HCT116 (cell line): Measurements from ENCODE around the gene TMEM132C. TPM values are rescaled to one million over a fixed set of nuclear protein-coding genes. Genes with fewer than 3 reads are reported as not detected.

Experiments
- ATAC-seq: fragments of 200-7000 bp; cut with Tn5 transposase; 2 replicates; pipeline ENCODE4 v1.9.1; 2020; ENCODE audit warnings: mild to moderate bottlenecking, moderate library complexity
- BruUV-seq: library from RNA; stranded (reverse); fragments of 400-500 nt; replicated peaks from 2 replicates; lab custom pipeline; 2021; lab: Mats Ljungman, UMichigan
- CTCF ChIA-PET: fragments of 300-600 bp; sonication (Branson Sonifier 250); formaldehyde crosslinking; loops from one replicate; lab custom pipeline; 2021; ENCODE audit warnings: antibody characterized with exemption; lab: Charles Lee
- POLR2A ChIA-PET: fragments of 300-600, 350-600 bp; sonication (Branson Sonifier 250); formaldehyde crosslinking; loops from one replicate; lab custom pipeline; 2021; ENCODE audit warnings: antibody characterized with exemption; lab: Charles Lee
- RAD21 ChIA-PET, 2 experiments: fragments of 300-600 bp; sonication (Branson Sonifier 250); formaldehyde crosslinking; loops; one replicate each; lab custom pipeline; 2023; ENCODE audit warnings: low total read pairs in 2 of 2; ENCODE audit not compliant: uncharacterized antibody in 2 of 2, unreplicated experiment in 2 of 2, low non-redundant PET in 1 of 2; lab: Charles Lee
- DNase-seq: peaks from one replicate; pipeline ENCODE4 v3.0.0-alpha.2; 2010; ENCODE audit warnings: low read depth, low spot score
- H2AFZ ChIP-seq: fragments of 200-600 bp; shearing (Covaris generic), sonication (generic); 2 replicates; pipeline ENCODE4 v1.6.1; 2017; ENCODE audit warnings: low read depth, mixed run types, mixed read lengths, antibody characterized with exemption, low read length; ENCODE audit not compliant: poor library complexity, severe bottlenecking
- H3K27ac ChIP-seq: 2 replicates; pipeline ENCODE4 v1.5.1; 2012; ENCODE audit warnings: low read depth, low read length
- H3K27me3 ChIP-seq: fragments of 200-600 bp; sonication (generic); 2 replicates; pipeline ENCODE4 v1.6.1; 2016; ENCODE audit warnings: mixed run types, low read length, mixed read lengths; ENCODE audit not compliant: insufficient read depth
- H3K36me3 ChIP-seq, 2 experiments: fragments of 200-500 bp in 1 of 2; fragments of 200-600 bp in 1 of 2; sonication (Bioruptor generic) in 1 of 2; sonication (generic) in 1 of 2; 2 replicates each; pipeline versions ENCODE4 v1.5.1 to v1.6.1; 2014 to 2016; ENCODE audit warnings: low read length in 2 of 2, inconsistent platforms in 1 of 2, mixed read lengths in 1 of 2, mixed run types in 1 of 2; ENCODE audit not compliant: insufficient read depth in 2 of 2, control insufficient read depth in 1 of 2
- H3K4me1 ChIP-seq, 2 experiments: fragments of 200-600 bp in 1 of 2; sonication (generic) in 1 of 2; 2 replicates each; pipeline versions ENCODE4 v1.5.1 to v1.6.1; 2012 to 2017; ENCODE audit warnings: low read length in 2 of 2, inconsistent platforms in 1 of 2, mild to moderate bottlenecking in 1 of 2, mixed read lengths in 1 of 2, mixed run types in 1 of 2, moderate library complexity in 1 of 2; ENCODE audit not compliant: insufficient read depth in 2 of 2, control insufficient read depth in 1 of 2
- H3K4me2 ChIP-seq: fragments of 200-600 bp; sonication (generic); 2 replicates; pipeline ENCODE4 v1.6.1; 2017; ENCODE audit warnings: mixed run types, low read length, mixed read lengths
- H3K4me3 ChIP-seq, 2 experiments: fragments of 200-600 bp in 1 of 2; sonication (generic) in 1 of 2; replicated peaks in 1 of 2; 2 replicates each; pipeline ENCODE4 v1.5.1; 2011 to 2016; ENCODE audit warnings: low read length in 2 of 2, control low read depth in 1 of 2, low read depth in 1 of 2, mild to moderate bottlenecking in 1 of 2, mixed read lengths in 1 of 2, mixed run types in 1 of 2
- H3K79me2 ChIP-seq: fragments of 200-600 bp; sonication (generic); 2 replicates; pipeline ENCODE4 v1.6.1; 2017; ENCODE audit warnings: mild to moderate bottlenecking, mixed run types, low read length, moderate library complexity, mixed read lengths; ENCODE audit not compliant: insufficient read depth
- H3K9ac ChIP-seq: fragments of 200-600 bp; sonication (generic); 2 replicates; pipeline ENCODE4 v1.6.1; 2016; ENCODE audit warnings: low read length, mixed read lengths
- H3K9me2 ChIP-seq: fragments of 200-600 bp; sonication (generic), shearing (Covaris generic); 2 replicates; pipeline ENCODE4 v1.6.1; 2017; ENCODE audit warnings: mixed run types, mild to moderate bottlenecking, moderate library complexity; ENCODE audit not compliant: insufficient read depth
- H3K9me3 ChIP-seq, 2 experiments: fragments of 200-500 bp in 1 of 2; fragments of 200-600 bp in 1 of 2; sonication (Bioruptor generic) in 1 of 2; sonication (generic) in 1 of 2; 2 replicates each; pipeline ENCODE4 v1.6.1; 2014 to 2017; ENCODE audit warnings: low read length in 2 of 2, mixed read lengths in 2 of 2, inconsistent platforms in 1 of 2, low read depth in 1 of 2, mild to moderate bottlenecking in 1 of 2, mixed run types in 1 of 2, moderate library complexity in 1 of 2; ENCODE audit not compliant: control insufficient read depth in 1 of 2, insufficient read depth in 1 of 2
- H4K20me1 ChIP-seq: fragments of 200-600 bp; sonication (generic), shearing (Covaris generic); 2 replicates; pipeline ENCODE4 v1.6.1; 2017; ENCODE audit warnings: mixed run types, mild to moderate bottlenecking, moderate library complexity; ENCODE audit not compliant: insufficient read depth
- CBX3 ChIP-seq: IDR thresholded peaks from 2 replicates; pipeline ENCODE4 v1.6.1; 2012; ENCODE audit warnings: low read depth
- CEBPB ChIP-seq: IDR thresholded peaks from 2 replicates; pipeline ENCODE4 v1.6.1; 2012; ENCODE audit warnings: low read depth
- CTCF ChIP-seq, 3 experiments: fragments of 200-600 bp in 1 of 3; sonication (generic) in 1 of 3; IDR thresholded peaks in 2 of 3; conservative IDR thresholded peaks in 1 of 3; 2 replicates each; pipeline ENCODE4 v1.5.1; 2012 to 2017; ENCODE audit warnings: low read depth in 2 of 3, low read length in 2 of 3, antibody characterized with exemption in 1 of 3, borderline replicate concordance in 1 of 3, control low read depth in 1 of 3, mild to moderate bottlenecking in 1 of 3, mixed read lengths in 1 of 3, mixed run types in 1 of 3, moderate library complexity in 1 of 3; ENCODE audit not compliant: insufficient read depth in 1 of 3
- ELF1 ChIP-seq: IDR thresholded peaks from 2 replicates; pipeline ENCODE4 v1.6.1; 2012; ENCODE audit warnings: low read depth, borderline replicate concordance
- EZH2phosphoT487 ChIP-seq: fragments of 200-600 bp; IDR thresholded peaks from 2 replicates; pipeline ENCODE4 v1.6.1; 2018; ENCODE audit warnings: antibody characterized with exemption, borderline replicate concordance
- JUND ChIP-seq: IDR thresholded peaks from 2 replicates; pipeline ENCODE4 v1.6.1; 2012
- POLR2A ChIP-seq: IDR thresholded peaks from 2 replicates; pipeline ENCODE4 v1.7.0; 2011; ENCODE audit warnings: borderline replicate concordance; ENCODE audit not compliant: insufficient read depth, insufficient read length; ENCODE audit errors: extremely low read depth
- POLR2AphosphoS5 ChIP-seq: IDR thresholded peaks from 2 replicates; pipeline ENCODE4 v1.6.1; 2011; ENCODE audit warnings: mild to moderate bottlenecking, low read depth, low read length, moderate library complexity
- SIN3A ChIP-seq: IDR thresholded peaks from 2 replicates; pipeline ENCODE4 v1.6.1; 2012; ENCODE audit warnings: low read depth
- SRF ChIP-seq: IDR thresholded peaks from 2 replicates; pipeline ENCODE4 v1.6.1; 2012; ENCODE audit warnings: low read depth
- YY1 ChIP-seq: IDR thresholded peaks from 2 replicates; pipeline ENCODE4 v1.6.1; 2011; ENCODE audit warnings: low read length, low read depth, moderate library complexity, mild to moderate bottlenecking; ENCODE audit not compliant: insufficient replicate concordance; ENCODE audit errors: extremely low read depth
- ZNF274 ChIP-seq: fragments of 200-500 bp; sonication (Bioruptor generic); IDR thresholded peaks from 2 replicates; pipeline ENCODE4 v1.6.1; 2014; ENCODE audit warnings: mild to moderate bottlenecking, low read depth, low read length, inconsistent platforms
- intact Hi-C: fragments of 100-400 bp; cut with micrococcal nuclease; formaldehyde crosslinking; loops from 2 replicates; pipeline ENCODE4 v1.10.0; 2022
- total RNA-seq: library from RNA; stranded (reverse); gene quantifications from one replicate; pipeline ENCODE4 v1.2.1, GENCODE V29; 2021; ENCODE audit not compliant: unreplicated experiment
- TF ChIP-seq, protein P1 (sequence below): IDR thresholded peaks from 2 replicates; pipeline ENCODE4 v1.6.1; 2012; ENCODE audit warnings: low read depth
- TF ChIP-seq, protein P2 (sequence below): IDR thresholded peaks from 2 replicates; pipeline ENCODE4 v1.6.1; 2012
- TF ChIP-seq, protein P3 (sequence below): IDR thresholded peaks from 2 replicates; pipeline ENCODE4 v1.6.1; 2011; ENCODE audit warnings: mild to moderate bottlenecking, low read length, moderate library complexity; ENCODE audit not compliant: insufficient replicate concordance; ENCODE audit errors: extremely low read depth

Gene TMEM132C
- total RNA-seq, 1 experiment from 2014 or later, result not detected

GRCh38 chr12:128383357-128383937 lies 116.5 kb downstream of the TMEM132C start:
- CTCF ChIA-PET, result no interaction called here
- POLR2A ChIA-PET, result no interaction called here
- Histone ChIP-seq H3K4me1 (no peaks in the 10 kb centered on the region), H3K9me2 (no peaks in the 10 kb centered on the region), H2AFZ (no peak overlapping the region), H3K9ac (no peak overlapping the region), H3K79me2 (no peaks in the 10 kb centered on the region), H3K9me3 (peaks cover 14% of the 10 kb centered on the region in 2 experiments; a peak in 2 of 4 replicates), H3K4me3 (no peak overlapping the region), H4K20me1 (no peaks in the 10 kb centered on the region), H3K36me3 (no peaks in the 10 kb centered on the region), H3K27ac (no peak overlapping the region), H3K4me2 (no peak overlapping the region), H3K27me3 (no peaks in the 10 kb centered on the region)
- DNase-seq, result no peak
- intact Hi-C loops, result no loop called here
- TF ChIP-seq EZH2phosphoT487 (no peak), ZNF274 (no peak), CTCF (IDR thresholded peaks at IDR 0.05 in 2 of 3, conservative IDR thresholded peaks at IDR 0.05 in 1 of 3; ENCODE audit: borderline replicate concordance in 1 of 3, insufficient read depth in 1 of 3, low read depth in 2 of 3, low read length in 2 of 3) (no peak), POLR2A (no peak), CBX3 (no peak), CEBPB (no peak), YY1 (no peak), JUND (no peak), POLR2AphosphoS5 (no peak), SRF (no peak), SIN3A (no peak), ELF1 (no peak)
- TF ChIP-seq, protein P1, sequence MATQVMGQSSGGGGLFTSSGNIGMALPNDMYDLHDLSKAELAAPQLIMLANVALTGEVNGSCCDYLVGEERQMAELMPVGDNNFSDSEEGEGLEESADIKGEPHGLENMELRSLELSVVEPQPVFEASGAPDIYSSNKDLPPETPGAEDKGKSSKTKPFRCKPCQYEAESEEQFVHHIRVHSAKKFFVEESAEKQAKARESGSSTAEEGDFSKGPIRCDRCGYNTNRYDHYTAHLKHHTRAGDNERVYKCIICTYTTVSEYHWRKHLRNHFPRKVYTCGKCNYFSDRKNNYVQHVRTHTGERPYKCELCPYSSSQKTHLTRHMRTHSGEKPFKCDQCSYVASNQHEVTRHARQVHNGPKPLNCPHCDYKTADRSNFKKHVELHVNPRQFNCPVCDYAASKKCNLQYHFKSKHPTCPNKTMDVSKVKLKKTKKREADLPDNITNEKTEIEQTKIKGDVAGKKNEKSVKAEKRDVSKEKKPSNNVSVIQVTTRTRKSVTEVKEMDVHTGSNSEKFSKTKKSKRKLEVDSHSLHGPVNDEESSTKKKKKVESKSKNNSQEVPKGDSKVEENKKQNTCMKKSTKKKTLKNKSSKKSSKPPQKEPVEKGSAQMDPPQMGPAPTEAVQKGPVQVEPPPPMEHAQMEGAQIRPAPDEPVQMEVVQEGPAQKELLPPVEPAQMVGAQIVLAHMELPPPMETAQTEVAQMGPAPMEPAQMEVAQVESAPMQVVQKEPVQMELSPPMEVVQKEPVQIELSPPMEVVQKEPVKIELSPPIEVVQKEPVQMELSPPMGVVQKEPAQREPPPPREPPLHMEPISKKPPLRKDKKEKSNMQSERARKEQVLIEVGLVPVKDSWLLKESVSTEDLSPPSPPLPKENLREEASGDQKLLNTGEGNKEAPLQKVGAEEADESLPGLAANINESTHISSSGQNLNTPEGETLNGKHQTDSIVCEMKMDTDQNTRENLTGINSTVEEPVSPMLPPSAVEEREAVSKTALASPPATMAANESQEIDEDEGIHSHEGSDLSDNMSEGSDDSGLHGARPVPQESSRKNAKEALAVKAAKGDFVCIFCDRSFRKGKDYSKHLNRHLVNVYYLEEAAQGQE, result no peak
- TF ChIP-seq, protein P2, sequence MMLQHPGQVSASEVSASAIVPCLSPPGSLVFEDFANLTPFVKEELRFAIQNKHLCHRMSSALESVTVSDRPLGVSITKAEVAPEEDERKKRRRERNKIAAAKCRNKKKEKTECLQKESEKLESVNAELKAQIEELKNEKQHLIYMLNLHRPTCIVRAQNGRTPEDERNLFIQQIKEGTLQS, result no peak
- TF ChIP-seq, protein P3, sequence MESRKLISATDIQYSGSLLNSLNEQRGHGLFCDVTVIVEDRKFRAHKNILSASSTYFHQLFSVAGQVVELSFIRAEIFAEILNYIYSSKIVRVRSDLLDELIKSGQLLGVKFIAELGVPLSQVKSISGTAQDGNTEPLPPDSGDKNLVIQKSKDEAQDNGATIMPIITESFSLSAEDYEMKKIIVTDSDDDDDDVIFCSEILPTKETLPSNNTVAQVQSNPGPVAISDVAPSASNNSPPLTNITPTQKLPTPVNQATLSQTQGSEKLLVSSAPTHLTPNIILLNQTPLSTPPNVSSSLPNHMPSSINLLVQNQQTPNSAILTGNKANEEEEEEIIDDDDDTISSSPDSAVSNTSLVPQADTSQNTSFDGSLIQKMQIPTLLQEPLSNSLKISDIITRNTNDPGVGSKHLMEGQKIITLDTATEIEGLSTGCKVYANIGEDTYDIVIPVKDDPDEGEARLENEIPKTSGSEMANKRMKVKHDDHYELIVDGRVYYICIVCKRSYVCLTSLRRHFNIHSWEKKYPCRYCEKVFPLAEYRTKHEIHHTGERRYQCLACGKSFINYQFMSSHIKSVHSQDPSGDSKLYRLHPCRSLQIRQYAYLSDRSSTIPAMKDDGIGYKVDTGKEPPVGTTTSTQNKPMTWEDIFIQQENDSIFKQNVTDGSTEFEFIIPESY, result no peak
- no TSS peak for BruUV-seq
- no peak for ATAC-seq
- RAD21 ChIA-PET, result no interaction called here
